Upper lobe of left lung (tissue), 4 donors: ENCODE data around the gene IRF1.

Experiments used
- CTCF ChIP-seq, 6 experiments: fragments of 450-650 bp in 4 of 6; fragments of 200-600 bp in 2 of 6; sonication (generic) in 2 of 6; IDR thresholded peaks; one replicate each; pipeline ENCODE4 v1.5.1; 2016 to 2019; ENCODE audit warnings: antibody characterized with exemption in 6 of 6
- POLR2A ChIP-seq, 4 donors: fragments of 450-650 bp; IDR thresholded peaks; one replicate each; pipeline ENCODE4 v1.5.1; 2016 to 2017; ENCODE audit warnings: antibody characterized with exemption in 4 of 4, mild to moderate bottlenecking in 2 of 4
- POLR2AphosphoS5 ChIP-seq, 2 donors: sonication (generic); formaldehyde crosslinking; IDR thresholded peaks; one replicate each; pipeline ENCODE4 v1.5.1; 2017; ENCODE audit warnings: antibody characterized with exemption in 2 of 2

- TF ChIP-seq CTCF (IDR thresholded peaks at IDR 0.05), result no peak
- no peak for TF ChIP-seq POLR2A (IDR thresholded peaks at IDR 0.05)
- no peak for TF ChIP-seq POLR2AphosphoS5 (IDR thresholded peaks at IDR 0.05)
Measured at GRCh38 chr5:132439521-132440089, 51.0 kb downstream of the IRF1 start.
